GM23248 (cell line): ENCODE results near the gene CEP295NL. TPM values are rescaled to one million over a fixed set of nuclear protein-coding genes. Genes with fewer than 3 reads are reported as not detected.

Experiments used
- DNase-seq: peaks from one replicate; pipeline ENCODE4 v3.0.0-alpha.2; 2015
- H2AFZ ChIP-seq: fragments of 200-600 bp; sonication (generic); 2 replicates; pipeline ENCODE4 v1.6.1; 2016; ENCODE audit warnings: antibody characterized with exemption
- H3F3A ChIP-seq: fragments of 200-600 bp; sonication (generic); 2 replicates; pipeline ENCODE4 v1.6.1; 2016; ENCODE audit warnings: mild to moderate bottlenecking, antibody characterized with exemption, mixed run types; ENCODE audit not compliant: insufficient read depth
- H3K27ac ChIP-seq: fragments of 200-600 bp; sonication (generic); 2 replicates; pipeline ENCODE4 v1.5.1; 2016; ENCODE audit warnings: mild to moderate bottlenecking
- H3K27me3 ChIP-seq: fragments of 200-600 bp; sonication (generic); replicated peaks from 2 replicates; pipeline ENCODE4 v1.6.1; 2016; ENCODE audit warnings: mild to moderate bottlenecking; ENCODE audit not compliant: insufficient read depth
- H3K36me3 ChIP-seq: fragments of 200-600 bp; sonication (generic); 2 replicates; pipeline ENCODE4 v1.6.1; 2016; ENCODE audit warnings: low read depth, mild to moderate bottlenecking
- H3K4me1 ChIP-seq: fragments of 200-600 bp; sonication (generic); 2 replicates; pipeline ENCODE4 v1.6.1; 2016; ENCODE audit warnings: mild to moderate bottlenecking; ENCODE audit not compliant: insufficient read depth
- H3K4me2 ChIP-seq: fragments of 200-600 bp; sonication (generic); one replicate; pipeline ENCODE4 v1.6.1; 2016; ENCODE audit warnings: mild to moderate bottlenecking; ENCODE audit not compliant: unreplicated experiment
- H3K4me3 ChIP-seq: fragments of 200-600 bp; sonication (generic); 2 replicates; pipeline ENCODE4 v1.5.1; 2016; ENCODE audit warnings: mild to moderate bottlenecking
- H3K79me2 ChIP-seq: fragments of 200-600 bp; sonication (generic); 2 replicates; pipeline ENCODE4 v1.6.1; 2016; ENCODE audit warnings: mild to moderate bottlenecking; ENCODE audit not compliant: insufficient read depth
- H3K9ac ChIP-seq: fragments of 200-600 bp; sonication (generic); 2 replicates; pipeline ENCODE4 v1.6.1; 2016; ENCODE audit warnings: mild to moderate bottlenecking
- H3K9me2 ChIP-seq: fragments of 200-600 bp; sonication (generic); 2 replicates; pipeline ENCODE4 v1.6.1; 2016; ENCODE audit warnings: mixed run types, mild to moderate bottlenecking, moderate library complexity; ENCODE audit not compliant: insufficient read depth
- H3K9me3 ChIP-seq: fragments of 200-600 bp; sonication (generic); one replicate; pipeline ENCODE4 v1.6.1; 2017; ENCODE audit warnings: low read depth
- H4K20me1 ChIP-seq: fragments of 200-600 bp; sonication (generic); 2 replicates; pipeline ENCODE4 v1.6.0; 2016; ENCODE audit not compliant: insufficient read depth
- EZH2 ChIP-seq: fragments of 200-600 bp; sonication (generic); IDR thresholded peaks from 2 replicates; pipeline ENCODE4 v1.6.1; 2018; ENCODE audit warnings: antibody characterized with exemption, mild to moderate bottlenecking; ENCODE audit not compliant: insufficient read depth, poor library complexity, severe bottlenecking
- EZH2phosphoT487 ChIP-seq: fragments of 200-600 bp; sonication (generic); IDR thresholded peaks from 2 replicates; pipeline ENCODE4 v1.6.1; 2018; ENCODE audit warnings: antibody characterized with exemption, moderate library complexity, mild to moderate bottlenecking, low read depth; ENCODE audit not compliant: insufficient read depth
- WGBS, 2 experiments: methylation state at CpG; one replicate each; pipeline ENCODE4 v1.1.6; 2015 to 2017; ENCODE audit warnings: low lambda C conversion rate in 2 of 2, low coverage in 1 of 2; ENCODE audit errors: missing lambda C conversion rate in 2 of 2; 5-methylcytosine and 5-hydroxymethylcytosine counted together
- in situ Hi-C: fragments of 300-500 bp; cut with MboI; formaldehyde crosslinking; loops from 2 replicates; pipeline ENCODE4 v1.15.0; 2020
- polyA plus RNA-seq: library from polyadenylated mRNA; unstranded; fragments of >200 nt; fragmentation: Nextera tagmentation; extraction: Ambion mirVana; gene quantifications from 2 replicates; pipeline ENCODE4 v1.2.1, GENCODE V29; 2016
- total RNA-seq: library from RNA; depleted of rRNA; stranded (reverse); fragments of >200 nt; shearing (Covaris generic); gene quantifications from 2 replicates; pipeline ENCODE4 v1.2.3, GENCODE V29; 2014

CEP295NL gene
- total and polyA plus RNA-seq, 2 experiments from 2014 or later: 0.11 to 0.14 TPM

DNA sequence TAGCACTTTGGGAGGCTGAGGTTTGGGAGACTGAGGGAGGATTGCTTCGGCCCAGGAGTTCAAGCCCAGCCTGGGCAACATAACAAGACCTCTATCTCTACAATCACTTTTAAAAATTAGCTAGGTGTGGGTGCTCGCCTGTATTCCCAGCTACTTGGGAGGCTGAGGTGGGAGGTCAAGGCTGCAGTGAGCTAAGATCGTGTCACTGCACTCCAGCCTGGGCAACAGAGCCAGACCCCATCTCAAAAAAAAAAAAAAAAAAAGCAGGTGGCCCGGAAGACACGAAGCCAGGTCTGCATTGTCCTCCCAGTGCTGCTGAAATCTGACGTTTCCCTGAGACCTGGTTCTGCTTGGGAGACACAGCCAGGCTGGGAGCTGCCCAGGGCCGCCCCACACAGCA lies 41.0 kb upstream of the CEP295NL start:
- Histone ChIP-seq H3K9me3 (no peaks in the 10 kb centered on the region), H3K79me2 (no peaks in the 10 kb centered on the region), H3K9me2 (no peaks in the 10 kb centered on the region), H3K9ac (no peak overlapping the region), H3K27ac (no peak overlapping the region), H3K4me2 (no peak overlapping the region), H3F3A (no peaks in the 10 kb centered on the region), H3K4me3 (no peak overlapping the region), H3K36me3 (no peaks in the 10 kb centered on the region), H3K27me3 (no peaks in the 10 kb centered on the region), H2AFZ (no peak overlapping the region), H3K4me1 (0 out of 2 replicates have a peak, but pooled peaks cover 7% of the 10 kb centered on the region), H4K20me1 (no peaks in the 10 kb centered on the region)
- 75 to 79% methylated on average over 7 of the region's 7 CpGs for WGBS, 2 experiments
- TF ChIP-seq EZH2phosphoT487 (no peak), EZH2 (no peak)
- DNase-seq: no peak
- in situ Hi-C loops: no loop called here

GRCh38 chr17:78940708-78941107 lies 37.7 kb upstream of the CEP295NL start:
- Histone ChIP-seq H3K79me2 (no peaks in the 10 kb centered on the region), H2AFZ (no peak overlapping the region), H3K4me3 (no peak overlapping the region), H3K4me2 (no peak overlapping the region), H4K20me1 (no peaks in the 10 kb centered on the region), H3K9me2 (no peaks in the 10 kb centered on the region), H3K36me3 (no peaks in the 10 kb centered on the region), H3K27ac (no peak overlapping the region), H3F3A (peaks cover 7% of the 10 kb centered on the region; the same call in 1 of the 2 replicates), H3K9ac (no peak overlapping the region), H3K4me1 (peaks cover 17% of the 10 kb centered on the region), H3K9me3 (no peaks in the 10 kb centered on the region), H3K27me3 (no peaks in the 10 kb centered on the region)
- WGBS, 2 experiments: 96 to 98% methylated on average over 6 of the region's 6 CpGs
- TF ChIP-seq EZH2phosphoT487 (no peak), EZH2 (no peak)
- in situ Hi-C loops: no loop called here
- DNase-seq: no peak

DNA sequence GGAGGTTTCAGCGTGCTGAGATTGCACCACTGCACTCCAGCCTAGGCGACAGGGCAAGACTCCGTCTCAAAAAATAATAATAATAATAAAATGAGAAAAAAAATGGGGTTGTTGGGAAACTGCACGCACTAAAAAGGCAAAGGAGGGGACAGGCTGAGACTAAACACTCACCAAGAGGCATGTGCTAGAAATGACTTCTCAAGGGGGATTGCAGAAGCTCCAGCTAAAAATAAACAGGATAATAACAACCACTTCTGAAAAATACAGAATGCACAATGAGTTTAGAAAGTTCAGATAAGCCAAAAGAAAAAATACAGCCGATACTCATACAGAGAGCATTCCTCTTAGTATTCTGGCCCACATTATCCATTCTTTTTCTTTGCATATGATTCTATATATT lies 37.3 kb upstream of the CEP295NL start:
- no peaks in the 10 kb centered on the region for H3K9me3 ChIP-seq
- no peak overlapping the region for H2AFZ ChIP-seq
- no peak overlapping the region for H3K4me2 ChIP-seq
- H4K20me1 ChIP-seq: no peaks in the 10 kb centered on the region
- peaks cover 18% of the 10 kb centered on the region for H3K4me1 ChIP-seq
- no peaks in the 10 kb centered on the region for H3K27me3 ChIP-seq
- in situ Hi-C loops: no loop called here
- no peak for DNase-seq
- H3K9me2 ChIP-seq: no peaks in the 10 kb centered on the region
- no peaks in the 10 kb centered on the region for H3K79me2 ChIP-seq
- no peak overlapping the region for H3K9ac ChIP-seq
- peaks cover 7% of the 10 kb centered on the region; the same call in 1 of the 2 replicates for H3F3A ChIP-seq
- no peak overlapping the region for H3K4me3 ChIP-seq
- H3K36me3 ChIP-seq: no peaks in the 10 kb centered on the region
- WGBS, 2 experiments: 59 to 62% methylated on average over 5 of the region's 5 CpGs
- no peak overlapping the region for H3K27ac ChIP-seq
- no peak for TF ChIP-seq EZH2
- no peak for TF ChIP-seq EZH2phosphoT487

GRCh38 chr17:78939615-78940014 lies 36.6 kb upstream of the CEP295NL start:
- no peak overlapping the region for H3K27ac ChIP-seq
- TF ChIP-seq EZH2phosphoT487 (no peak), EZH2 (no peak)
- no peak overlapping the region for H3K9ac ChIP-seq
- in situ Hi-C loops: no loop called here
- no peak overlapping the region for H3K4me2 ChIP-seq
- H3K9me3 ChIP-seq: no peaks in the 10 kb centered on the region
- H3F3A ChIP-seq: peaks cover 12% of the 10 kb centered on the region
- no peaks in the 10 kb centered on the region for H3K27me3 ChIP-seq
- H4K20me1 ChIP-seq: no peaks in the 10 kb centered on the region
- no peaks in the 10 kb centered on the region for H3K36me3 ChIP-seq
- no peak overlapping the region for H3K4me3 ChIP-seq
- H3K9me2 ChIP-seq: no peaks in the 10 kb centered on the region
- 61 to 67% methylated on average over 5 to 6 of the region's 6 CpGs for WGBS, 2 experiments
- H2AFZ ChIP-seq: no peak overlapping the region
- no peaks in the 10 kb centered on the region for H3K79me2 ChIP-seq
- peaks cover 24% of the 10 kb centered on the region for H3K4me1 ChIP-seq
- DNase-seq: peak; percentile 42

- Histone ChIP-seq H4K20me1 (no peaks in the 10 kb centered on the region), H3F3A (peaks cover 27% of the 10 kb centered on the region), H3K9me2 (no peaks in the 10 kb centered on the region), H3K9ac (no peak overlapping the region), H3K27me3 (no peaks in the 10 kb centered on the region), H3K79me2 (no peaks in the 10 kb centered on the region), H3K4me3 (no peak overlapping the region), H3K9me3 (no peaks in the 10 kb centered on the region), H2AFZ (no peak overlapping the region), H3K4me1 (peaks cover 41% of the 10 kb centered on the region), H3K27ac (no peak overlapping the region), H3K36me3 (no peaks in the 10 kb centered on the region), H3K4me2 (no peak overlapping the region)
- in situ Hi-C loops: no loop called here
- no peak for DNase-seq
- WGBS, 2 experiments: 85 to 86% methylated on average over 11 of the region's 11 CpGs
- TF ChIP-seq EZH2phosphoT487 (no peak), EZH2 (no peak)
Observed at GRCh38 chr17:78937561-78937960, 34.6 kb upstream of the CEP295NL start.
